HepG2 (cell line): ENCODE measurements around the gene KCNE4. TPM values are rescaled to one million over a fixed set of nuclear protein-coding genes. Genes with fewer than 3 reads are reported as not detected.

Experiments
- polyA plus RNA-seq, 8 experiments: library from polyadenylated mRNA; depleted of rRNA in 3 of 8; stranded (reverse) in 7 of 8; unstranded in 1 of 8; fragments of >200 nt; fragmentation: Illumina TruSeq in 4 of 8; extraction: Trizol in 4 of 8; gene quantifications; 2 replicates each; pipeline versions ENCODE4 v1.2.1 to v1.2.3, GENCODE V29; 2011 to 2016; ENCODE audit warnings: low read depth in 4 of 8, missing spikeins in 1 of 8, mixed read lengths in 1 of 8; ENCODE audit not compliant: insufficient read depth in 1 of 8
- total RNA-seq, 5 experiments: library from RNA; depleted of rRNA; stranded (reverse); fragments of >200 nt; fragmentation: Illumina TruSeq; extraction: Trizol; gene quantifications; 2 replicates each; pipeline ENCODE4 v1.2.3, GENCODE V29; 2016; ENCODE audit warnings: low read depth in 1 of 5

KCNE4 gene
- total and polyA plus RNA-seq, 2 of the 13 experiments (the other 11 are each of a cell fraction or from before 2014, with no cell fraction given), result not detected

Other genes with a start within 250 kb of the KCNE4 start
- gene ACSL3, start 191.2 kb upstream of the KCNE4 start, total RNA-seq (2016; rRNA removed; fragmentation: Illumina TruSeq; extraction: Trizol), result 168 and 305 TPM in 2 replicates
- gene ACSL3, start 191.2 kb upstream of the KCNE4 start, polyA plus RNA-seq (2011; rRNA removed), result 365 and 432 TPM in 2 replicates